ENCODE data around the gene TUBB2B.

DNA sequence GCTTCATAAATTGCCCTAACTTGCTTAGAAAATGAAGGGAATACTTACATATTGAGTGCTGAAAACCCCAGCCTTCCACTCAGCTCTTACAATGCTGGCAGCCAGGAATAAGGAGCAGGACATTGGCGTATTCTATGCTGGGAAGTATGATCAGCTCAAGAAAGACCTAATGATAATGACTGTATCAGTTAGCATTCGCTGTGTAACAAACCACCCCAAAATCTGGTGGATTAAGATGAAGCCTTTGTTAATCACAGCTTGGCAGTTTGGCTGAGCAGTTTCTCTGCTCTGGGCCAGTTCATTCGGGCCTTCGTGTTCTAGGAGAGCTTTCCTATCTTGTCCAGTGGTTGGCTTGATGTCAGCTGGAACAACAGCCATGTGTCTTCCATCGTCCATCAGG, 36.7 kb downstream of the TUBB2B start:
- TF ChIP-seq, protein P1, sequence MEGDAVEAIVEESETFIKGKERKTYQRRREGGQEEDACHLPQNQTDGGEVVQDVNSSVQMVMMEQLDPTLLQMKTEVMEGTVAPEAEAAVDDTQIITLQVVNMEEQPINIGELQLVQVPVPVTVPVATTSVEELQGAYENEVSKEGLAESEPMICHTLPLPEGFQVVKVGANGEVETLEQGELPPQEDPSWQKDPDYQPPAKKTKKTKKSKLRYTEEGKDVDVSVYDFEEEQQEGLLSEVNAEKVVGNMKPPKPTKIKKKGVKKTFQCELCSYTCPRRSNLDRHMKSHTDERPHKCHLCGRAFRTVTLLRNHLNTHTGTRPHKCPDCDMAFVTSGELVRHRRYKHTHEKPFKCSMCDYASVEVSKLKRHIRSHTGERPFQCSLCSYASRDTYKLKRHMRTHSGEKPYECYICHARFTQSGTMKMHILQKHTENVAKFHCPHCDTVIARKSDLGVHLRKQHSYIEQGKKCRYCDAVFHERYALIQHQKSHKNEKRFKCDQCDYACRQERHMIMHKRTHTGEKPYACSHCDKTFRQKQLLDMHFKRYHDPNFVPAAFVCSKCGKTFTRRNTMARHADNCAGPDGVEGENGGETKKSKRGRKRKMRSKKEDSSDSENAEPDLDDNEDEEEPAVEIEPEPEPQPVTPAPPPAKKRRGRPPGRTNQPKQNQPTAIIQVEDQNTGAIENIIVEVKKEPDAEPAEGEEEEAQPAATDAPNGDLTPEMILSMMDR (conservative IDR thresholded peaks at IDR 0.05; ENCODE audit: low read depth, low read length), result no peak
- TF ChIP-seq EZH2 (IDR thresholded peaks at IDR 0.05; ENCODE audit: borderline replicate concordance, low read depth, low read length, poor library complexity, severe bottlenecking), result no peak

All from A673 (cell line).